Measurements from ENCODE around the gene APOBEC3G. TPM values are rescaled to one million over a fixed set of nuclear protein-coding genes. Genes with fewer than 3 reads are reported as not detected.
A peak's percentile ranks its signal among the peaks of the same experiment; 100 is the strongest.

The APOBEC3G gene
- total RNA-seq, 1 experiment from 2014 or later = 14.0 TPM

GRCh38 chr22:39132281-39132680, 55.2 kb downstream of the APOBEC3G start:
- DNase-seq (ENCODE audit: low read depth, low spot score) = no peak
- in situ Hi-C loops (cut with HindIII; ENCODE audit: low pct_unique_long_range_greater_than_20kb, low sequenced_read_pairs) = no loop called here

GRCh38 chr22:39132871-39133524, 55.9 kb downstream of the APOBEC3G start:
- in situ Hi-C loops (cut with HindIII; ENCODE audit: low pct_unique_long_range_greater_than_20kb, low sequenced_read_pairs) = no loop called here
- DNase-seq (ENCODE audit: low read depth, low spot score) = no peak

GRCh38 chr22:39133871-39134270, 56.8 kb downstream of the APOBEC3G start:
- no peak for DNase-seq (ENCODE audit: low read depth, low spot score)
- in situ Hi-C loops (cut with HindIII; ENCODE audit: low pct_unique_long_range_greater_than_20kb, low sequenced_read_pairs) = no loop called here

GRCh38 chr22:39134366-39135091, 57.5 kb downstream of the APOBEC3G start:
- no peak for DNase-seq (ENCODE audit: low read depth, low spot score)
- in situ Hi-C loops (cut with HindIII; ENCODE audit: low pct_unique_long_range_greater_than_20kb, low sequenced_read_pairs) = no loop called here

- in situ Hi-C loops (cut with HindIII; ENCODE audit: low pct_unique_long_range_greater_than_20kb, low sequenced_read_pairs) = no loop called here
- DNase-seq (ENCODE audit: low read depth, low spot score) = peak; percentile 62
Observed at GRCh38 chr22:39135092-39135896, 58.2 kb downstream of the APOBEC3G start.

GRCh38 chr22:39136317-39136716, 59.2 kb downstream of the APOBEC3G start:
- DNase-seq (ENCODE audit: low read depth, low spot score) = no peak
- in situ Hi-C loops (cut with HindIII; ENCODE audit: low pct_unique_long_range_greater_than_20kb, low sequenced_read_pairs) = no loop called here

Small RNA genes within 50 kb of the gene (small RNA-seq; reads per million reads assigned to genes)
- gene AL022318.2 (0 reads per million in 2 experiments), gene COX5BP7 (0 reads per million in 2 experiments)

Other genes starting within 250 kb of the APOBEC3G start
- 2.0 and 2.4 TPM in 2 replicates for gene NPTXR, start 233.2 kb upstream of the APOBEC3G start, total RNA-seq (2014; rRNA removed; shearing (Covaris generic))
- gene CBX6, start 205.1 kb upstream of the APOBEC3G start, total RNA-seq (2014; rRNA removed; shearing (Covaris generic)) = 38.1 and 40.7 TPM in 2 replicates
- not detected in 2 replicates for gene APOBEC3A, start 119.7 kb upstream of the APOBEC3G start, total RNA-seq (2014; rRNA removed; shearing (Covaris generic))
- 3.8 and 4.3 TPM in 2 replicates for gene APOBEC3B, start 94.9 kb upstream of the APOBEC3G start, total RNA-seq (2014; rRNA removed; shearing (Covaris generic))
- gene APOBEC3C, start 63.0 kb upstream of the APOBEC3G start, total RNA-seq (2014; rRNA removed; shearing (Covaris generic)) = 5.5 and 7.2 TPM in 2 replicates
- 2.0 and 3.0 TPM in 2 replicates for gene APOBEC3D, start 56.1 kb upstream of the APOBEC3G start, total RNA-seq (2014; rRNA removed; shearing (Covaris generic))
- gene APOBEC3F, start 36.4 kb upstream of the APOBEC3G start, total RNA-seq (2014; rRNA removed; shearing (Covaris generic)) = 2.2 and 4.1 TPM in 2 replicates
- gene APOBEC3H, start 20.0 kb downstream of the APOBEC3G start, total RNA-seq (2014; rRNA removed; shearing (Covaris generic)) = 1.1 TPM in 1 of 2 replicates, not detected in the other
- 2.7 and 4.7 TPM in 2 replicates for gene CBX7, start 75.4 kb downstream of the APOBEC3G start, total RNA-seq (2014; rRNA removed; shearing (Covaris generic))
- 0.05 TPM in 1 of 2 replicates, not detected in the other for gene PDGFB, start 167.7 kb downstream of the APOBEC3G start, total RNA-seq (2014; rRNA removed; shearing (Covaris generic))
- gene RPL3, start 242.3 kb downstream of the APOBEC3G start, total RNA-seq (2014; rRNA removed; shearing (Covaris generic)) = 3,161 and 3,465 TPM in 2 replicates

Data from SK-MEL-5 (cell line).